NCI-H82 (cell line): Measurements from ENCODE around the gene CFAP57.

Experiments
- DNase-seq: peaks from one replicate; lab custom pipeline; 2025; lab: John Stamatoyannopoulos, UW

The CFAP57 gene

DNA sequence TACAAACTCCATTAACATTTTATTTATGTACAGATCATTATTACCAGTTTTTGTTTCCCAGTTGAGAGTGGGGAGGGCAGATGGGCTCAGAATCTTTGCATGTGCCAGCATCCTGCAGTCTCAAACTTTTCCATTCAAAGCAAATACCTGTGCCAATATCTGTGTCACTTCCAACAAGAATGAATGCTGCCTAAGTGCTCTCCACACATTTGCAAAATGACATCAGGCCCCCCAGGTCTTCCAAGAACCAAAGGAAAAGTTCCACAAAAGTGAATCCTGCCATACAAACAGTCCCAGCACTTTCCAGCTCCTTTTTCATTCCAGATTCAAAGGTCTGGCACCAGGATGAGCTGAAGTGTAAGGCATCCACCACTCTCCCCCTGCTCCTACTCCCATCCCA is 127.0 kb downstream of the CFAP57 start:
- DNase-seq: no peak

DNA sequence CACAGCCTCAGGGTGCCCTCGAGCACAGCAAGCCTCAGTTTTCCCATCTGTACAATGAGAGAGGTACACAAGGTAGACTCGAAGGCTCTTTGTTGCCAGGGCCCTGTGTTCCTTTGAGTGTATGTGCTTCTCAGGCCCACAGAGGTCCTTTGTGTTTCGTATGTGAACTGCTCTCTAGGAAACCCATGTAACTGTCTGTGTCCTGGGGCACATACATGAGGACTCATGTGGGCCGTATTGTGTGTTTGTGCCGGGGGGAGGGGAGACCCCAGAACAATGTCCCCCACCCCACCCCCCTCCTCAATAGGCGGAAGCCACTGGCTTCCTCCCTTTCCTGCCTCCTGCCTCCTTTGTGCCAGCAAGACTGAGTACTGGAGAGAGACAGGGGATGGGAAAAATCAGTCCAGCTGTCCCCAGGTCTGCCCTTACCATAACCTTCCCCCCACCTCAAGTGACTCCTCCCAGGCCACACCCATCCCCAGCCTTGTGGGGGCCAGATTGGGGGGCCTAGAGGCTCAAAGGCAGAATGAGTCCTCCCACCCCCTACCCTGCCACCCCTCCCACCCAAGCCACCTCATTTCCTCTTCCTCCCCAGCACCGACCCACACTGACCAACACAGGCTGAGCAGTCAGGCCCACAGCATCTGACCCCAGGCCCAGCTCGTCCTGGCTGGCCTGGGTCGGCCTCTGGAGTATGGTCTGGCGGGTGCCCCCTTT is 128.4 kb downstream of the CFAP57 start, which contains the start of gene TIE1:
Gene TIE1 (plus strand): TSS at position 605 of the 717 bp plus-strand sequence. CDS start 90 bp downstream, at position 695.
- DNase-seq: no peak

DNA sequence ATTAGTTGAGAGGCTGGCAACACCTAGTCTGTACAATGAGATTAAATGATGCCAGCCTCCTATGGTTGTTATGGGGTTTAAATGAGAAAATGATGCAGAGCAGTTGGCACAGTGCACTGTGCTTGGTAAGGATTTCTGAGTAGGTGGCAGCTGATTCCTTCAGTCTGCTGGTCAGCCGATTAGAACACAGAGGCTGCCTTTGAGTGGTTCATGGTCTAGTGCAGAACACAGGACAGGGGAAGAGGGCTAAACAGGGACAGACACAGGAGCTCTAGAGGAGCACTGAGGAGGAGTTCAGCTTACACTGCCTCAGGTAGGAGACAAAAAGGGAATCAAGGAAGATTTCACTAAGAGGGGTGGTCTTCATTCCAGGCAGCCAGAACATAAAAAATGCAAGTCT is 130.1 kb downstream of the CFAP57 start:
- DNase-seq: no peak

GRCh38 chr1:43302721-43303470 is 130.8 kb downstream of the CFAP57 start:
- DNase-seq: no peak

- no peak for DNase-seq
Observed at GRCh38 chr1:43303471-43304313, 131.6 kb downstream of the CFAP57 start.
